CD4-positive, alpha-beta T cell treated with Interleukin-10 for 1 hour (primary cell): ENCODE data around the gene SCLY.

Experiments used
- DNase-seq: peaks from one replicate; pipeline ENCODE4 v3.0.0-alpha.2; 2020

Gene SCLY

GRCh38 chr2:238077292-238077691 lies 16.5 kb downstream of the SCLY start:
- no peak for DNase-seq

DNA sequence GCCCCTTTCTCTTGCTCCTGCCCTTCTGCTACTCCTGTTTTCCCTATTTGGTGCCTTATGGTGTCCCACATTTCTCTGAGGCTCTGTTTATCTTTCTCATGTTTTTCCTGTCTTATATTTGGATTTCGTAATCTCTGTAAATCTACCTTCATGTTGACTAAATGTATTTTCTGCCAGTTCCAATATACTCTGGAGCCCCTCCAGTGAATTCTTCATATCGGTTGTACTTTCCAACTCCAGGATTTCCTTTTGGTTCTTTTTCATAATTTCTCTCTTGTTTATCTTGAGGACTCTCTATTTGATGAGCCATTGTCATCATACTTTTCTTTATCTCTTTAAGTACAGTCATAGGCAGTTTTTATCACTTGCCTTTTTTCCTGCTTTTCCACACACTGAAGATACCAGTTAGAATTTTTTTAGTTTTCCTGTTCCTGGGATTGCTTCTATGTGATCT lies 19.1 kb downstream of the SCLY start:
- no peak for DNase-seq

DNA sequence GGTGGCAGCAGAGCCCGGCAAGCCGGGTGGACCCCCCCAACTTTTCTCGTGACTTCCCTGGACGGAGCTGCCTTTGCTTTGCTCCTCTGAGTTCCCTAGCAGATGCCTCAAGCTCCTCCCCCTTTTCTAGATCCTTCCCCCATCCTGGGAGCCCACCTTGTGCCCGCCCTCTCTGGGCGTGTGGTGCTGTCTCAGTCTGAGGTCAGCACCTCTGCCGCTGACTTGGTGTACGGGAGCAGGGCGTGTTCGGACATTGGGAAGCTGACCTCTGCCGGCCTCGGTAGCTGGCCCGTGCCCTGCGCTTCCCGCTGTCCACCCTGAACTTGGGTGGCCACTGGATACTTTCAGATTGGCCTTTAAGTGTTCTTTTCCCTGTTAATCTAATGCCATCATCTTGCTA lies 19.7 kb downstream of the SCLY start:
- DNase-seq, result no peak

- DNase-seq, result no peak
Observed at GRCh38 chr2:238081150-238081549, 20.3 kb downstream of the SCLY start.

- DNase-seq, result no peak
Observed at GRCh38 chr2:238081561-238081960, 20.8 kb downstream of the SCLY start.

DNA sequence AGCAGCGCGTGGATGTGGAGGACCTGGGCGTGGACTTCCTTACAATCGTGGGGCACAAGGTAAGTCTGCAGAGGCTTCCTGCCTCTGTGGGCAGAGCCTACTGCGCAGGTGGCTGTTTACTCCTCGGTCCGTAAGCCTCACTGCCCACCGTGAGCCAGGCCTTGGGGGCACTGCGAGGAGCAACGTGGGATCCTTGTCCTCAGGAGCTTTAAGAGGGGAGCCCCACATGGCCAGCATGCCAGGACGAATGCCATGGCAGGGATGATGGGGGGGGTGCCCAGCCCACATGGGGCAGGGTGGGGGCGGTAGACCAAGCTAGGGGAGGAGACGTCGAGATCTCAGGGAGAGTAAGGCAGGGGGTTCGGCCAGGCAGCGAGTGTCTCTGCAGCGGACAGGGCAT lies 21.4 kb downstream of the SCLY start:
- no peak for DNase-seq

DNA sequence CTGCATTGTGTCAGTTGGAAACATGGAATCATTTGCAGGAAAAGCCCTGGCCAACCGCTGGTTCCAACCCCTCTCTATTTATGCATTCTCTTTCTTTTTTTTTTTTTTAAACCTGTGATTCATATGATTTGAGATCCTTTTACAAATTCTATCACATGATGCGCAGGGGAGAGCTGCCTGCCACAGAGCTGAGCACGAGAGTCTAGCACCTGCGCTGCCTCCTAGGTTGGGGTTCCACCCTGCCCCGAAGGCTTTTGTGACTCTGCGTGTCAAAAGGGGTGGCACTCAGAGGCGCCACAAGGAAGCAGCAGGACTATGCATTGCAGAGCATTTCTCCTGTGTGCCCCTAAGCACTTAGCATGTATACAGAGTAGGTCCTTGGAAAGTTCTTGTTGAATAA lies 22.0 kb downstream of the SCLY start:
- no peak for DNase-seq

DNA sequence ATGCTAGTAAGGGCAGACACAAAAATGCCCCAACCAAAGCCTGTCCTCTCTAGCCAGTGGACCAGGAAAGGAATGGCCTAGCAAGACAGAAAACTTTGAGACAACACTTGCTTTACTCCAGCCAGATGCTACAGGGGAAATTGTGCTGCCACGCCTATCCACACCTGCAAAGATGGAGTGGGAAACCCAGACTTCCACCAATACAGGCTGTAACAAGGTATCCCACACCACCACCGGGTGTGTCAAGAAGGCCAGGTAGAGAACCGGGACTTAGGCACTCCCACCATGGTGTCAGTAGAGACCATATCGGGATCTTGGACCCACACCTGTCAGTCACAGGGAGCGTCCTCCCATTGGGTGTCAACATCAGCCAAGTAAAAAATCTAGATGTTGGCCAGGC lies 23.1 kb downstream of the SCLY start:
- no peak for DNase-seq

GRCh38 chr2:238084761-238085160 lies 24.0 kb downstream of the SCLY start:
- no peak for DNase-seq

GRCh38 chr2:238085899-238086298 lies 25.1 kb downstream of the SCLY start:
- no peak for DNase-seq

- no peak for DNase-seq
Observed at GRCh38 chr2:238087211-238087610, 26.4 kb downstream of the SCLY start.

DNA sequence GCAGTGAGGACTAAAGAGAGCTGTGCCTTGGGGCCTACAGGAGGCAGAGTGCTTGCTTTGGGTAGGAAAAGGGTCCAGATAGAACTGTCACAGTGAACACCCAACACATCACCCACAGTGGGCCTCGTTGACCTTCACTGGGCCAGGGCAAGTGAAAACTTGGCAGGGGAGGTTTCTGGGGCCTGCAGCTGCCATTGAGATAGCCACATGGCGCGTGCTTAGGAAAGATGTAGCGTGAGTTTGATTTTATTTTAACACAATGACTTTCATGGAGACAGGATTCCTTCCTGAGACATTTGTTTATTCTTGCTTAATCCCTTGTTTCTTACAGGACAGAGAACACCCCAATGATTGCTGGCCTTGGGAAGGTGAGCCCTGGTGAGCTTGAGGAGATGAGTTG lies 30.1 kb downstream of the SCLY start:
- DNase-seq, result no peak

GRCh38 chr2:238091436-238092060 lies 30.7 kb downstream of the SCLY start:
- DNase-seq, result no peak

- no peak for DNase-seq
Observed at GRCh38 chr2:238092486-238093035, 31.8 kb downstream of the SCLY start.

GRCh38 chr2:238093181-238094140 lies 32.7 kb downstream of the SCLY start:
- DNase-seq, result no peak

DNA sequence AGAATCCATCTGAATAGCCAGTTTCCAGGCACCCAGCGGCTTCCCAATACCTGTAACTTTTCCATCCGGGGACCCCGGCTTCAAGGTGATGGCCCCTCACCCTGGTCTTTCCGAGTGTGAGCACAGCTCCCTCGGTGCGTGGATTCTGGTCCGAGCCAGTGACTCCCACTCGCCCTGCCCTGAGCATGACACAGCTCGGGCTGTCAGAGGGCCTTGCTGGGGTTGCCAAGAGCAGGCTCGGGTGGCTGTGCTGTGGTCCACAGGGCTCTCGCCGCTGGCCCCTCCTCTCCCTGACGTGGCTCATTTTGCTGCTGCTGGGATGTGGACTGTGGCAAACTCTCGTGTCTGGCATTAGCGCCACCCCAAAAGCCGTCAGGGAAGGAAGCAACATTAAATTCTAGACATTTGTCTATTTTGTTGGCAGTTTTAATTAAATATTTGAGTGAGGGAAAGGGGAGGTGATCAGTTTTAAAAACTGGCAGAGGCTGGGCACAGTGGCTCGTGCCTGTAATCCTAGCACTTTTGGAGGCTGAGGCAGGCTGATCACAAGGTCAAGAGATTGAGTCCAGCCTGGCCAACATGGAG lies 33.7 kb downstream of the SCLY start:
- DNase-seq, result no peak

DNA sequence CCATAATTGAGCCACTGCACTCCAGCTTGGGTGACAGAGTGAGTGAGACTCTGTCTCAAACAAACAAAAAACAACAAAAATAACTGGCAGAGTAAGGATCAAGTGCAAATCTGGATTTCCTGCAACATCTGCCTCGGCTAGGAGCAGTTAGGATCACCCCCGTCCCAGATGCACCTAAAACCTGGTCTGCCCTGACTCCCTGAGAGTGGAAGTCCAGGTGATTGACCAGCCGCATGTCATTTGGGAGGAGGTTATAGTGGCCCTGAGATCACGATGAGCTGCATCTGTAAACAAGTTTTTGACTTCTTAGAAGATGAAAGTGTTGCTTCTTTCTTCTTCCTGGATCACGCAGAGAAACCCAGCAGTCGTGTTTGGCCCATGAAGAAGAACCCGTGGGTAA lies 34.3 kb downstream of the SCLY start:
- DNase-seq, result no peak

DNA sequence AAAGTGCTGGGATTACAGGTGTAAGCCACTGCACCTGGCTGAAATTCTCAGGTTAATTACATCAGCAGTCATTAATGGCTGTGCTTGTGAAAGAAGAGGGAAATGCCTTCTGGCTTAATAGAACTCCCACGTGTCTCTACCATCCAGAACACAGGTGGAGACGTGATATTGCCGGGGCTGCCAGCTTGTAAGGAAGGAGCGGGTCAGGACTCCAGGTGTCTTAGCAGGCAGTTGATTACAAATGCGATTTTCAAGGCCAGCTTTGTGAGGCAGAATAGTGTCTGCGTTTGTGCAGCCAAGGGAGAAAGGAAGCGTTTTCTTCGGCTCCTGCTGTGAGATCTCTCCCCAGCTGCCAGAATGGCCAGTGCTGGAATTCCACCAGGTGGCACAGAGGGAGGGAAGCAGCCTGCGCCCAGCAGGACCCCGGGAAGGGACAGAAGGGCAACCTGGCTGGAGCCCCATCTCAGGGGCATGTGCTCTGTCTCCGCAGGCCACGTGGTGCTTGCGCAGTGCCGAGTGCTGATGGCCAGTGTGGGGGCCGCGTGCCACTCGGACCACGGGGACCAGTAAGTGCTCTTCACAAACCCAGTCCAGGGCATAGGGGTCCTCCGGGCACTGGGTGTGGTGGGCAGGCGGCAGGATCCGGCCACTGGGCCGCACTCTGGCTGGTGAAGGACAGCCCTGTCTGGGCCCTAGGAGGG lies 35.7 kb downstream of the SCLY start:
- DNase-seq, result no peak

- no peak for DNase-seq
Observed at GRCh38 chr2:238097201-238097987, 36.6 kb downstream of the SCLY start.

DNA sequence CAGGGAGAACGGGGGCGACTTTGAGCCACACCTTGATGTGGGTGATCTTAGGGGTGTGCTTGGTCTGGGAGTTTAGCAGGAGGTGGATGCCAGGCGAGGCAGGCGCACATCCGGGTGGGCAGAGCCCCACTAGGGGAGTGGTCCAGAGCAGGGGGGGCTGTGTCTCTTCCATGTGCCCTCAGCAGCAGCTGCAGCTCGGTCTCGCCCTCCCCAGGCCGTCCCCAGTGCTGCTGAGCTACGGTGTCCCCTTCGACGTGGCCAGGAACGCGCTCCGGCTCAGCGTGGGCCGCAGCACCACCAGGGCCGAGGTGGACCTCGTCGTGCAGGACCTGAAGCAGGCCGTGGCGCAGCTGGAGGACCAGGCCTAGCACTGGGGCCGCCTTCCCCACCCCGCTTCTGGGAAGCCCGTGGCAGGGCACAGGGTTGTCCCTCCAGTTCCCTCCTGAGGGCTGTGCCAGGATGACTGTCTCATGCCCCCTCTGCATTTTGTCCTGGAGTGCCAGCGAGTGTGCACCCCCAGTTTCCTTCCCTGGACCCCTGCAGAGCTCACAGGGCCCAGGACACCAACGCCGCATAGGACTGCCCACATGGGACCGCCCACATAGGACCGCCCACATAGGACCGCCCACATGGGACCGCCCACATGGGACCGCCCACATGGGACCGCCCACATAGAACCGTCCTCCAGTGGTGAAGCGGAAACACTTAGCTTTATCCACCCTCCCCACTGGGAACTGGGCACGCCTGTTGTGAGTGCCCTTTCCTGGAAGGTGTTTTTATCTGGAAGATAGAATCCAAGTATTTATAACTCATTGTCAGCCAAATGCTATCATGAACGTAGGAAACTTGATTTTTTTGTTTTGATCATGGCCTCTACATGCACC lies 37.4 kb downstream of the SCLY start:
- DNase-seq, result peak; percentile 32
